HUES64 (cell line): ENCODE measurements around the gene POLR2H.

Source experiments
- H3K27ac ChIP-seq: 2 replicates; pipeline ENCODE4 v1.7.0; 2013; ENCODE audit warnings: low read depth, low read length, inconsistent platforms
- H3K27me3 ChIP-seq: 2 replicates; pipeline ENCODE4 v1.6.1; 2013; ENCODE audit warnings: mild to moderate bottlenecking, low read length; ENCODE audit not compliant: insufficient read depth
- H3K36me3 ChIP-seq: 2 replicates; pipeline ENCODE4 v1.6.1; 2013; ENCODE audit warnings: mild to moderate bottlenecking, low read length; ENCODE audit not compliant: insufficient read depth
- H3K4me1 ChIP-seq: 2 replicates; pipeline ENCODE4 v1.6.1; 2013; ENCODE audit warnings: mild to moderate bottlenecking, low read length, moderate library complexity; ENCODE audit not compliant: insufficient read depth
- H3K4me3 ChIP-seq: 2 replicates; pipeline ENCODE4 v1.5.1; 2013; ENCODE audit warnings: mild to moderate bottlenecking, low read length, moderate library complexity
- H3K9ac ChIP-seq: 2 replicates; pipeline ENCODE4 v1.6.1; 2013; ENCODE audit warnings: mild to moderate bottlenecking, low read depth, low read length
- H3K9me3 ChIP-seq: 2 replicates; pipeline ENCODE4 v1.6.1; 2013; ENCODE audit warnings: low read depth, low read length; ENCODE audit not compliant: insufficient read depth
- WGBS: fragments of 150-250, 120-280 bp; methylation state at CpG from one replicate; pipeline ENCODE4 v1.1.7; 2013; ENCODE audit warnings: missing lambda C conversion rate; 5-methylcytosine and 5-hydroxymethylcytosine counted together

Gene POLR2H

GRCh38 chr3:184389384-184389783 lies 27.9 kb downstream of the POLR2H start:
- Histone ChIP-seq H3K36me3 (no peaks in the 10 kb centered on the region), H3K4me1 (no peaks in the 10 kb centered on the region), H3K9ac (no peak overlapping the region), H3K4me3 (no peak overlapping the region), H3K27ac (no peak overlapping the region), H3K27me3 (peaks cover under 1% of the 10 kb centered on the region; the same call in 1 of the 2 replicates), H3K9me3 (no peaks in the 10 kb centered on the region)
- 62% methylated on average over 4 of the region's 5 CpGs for WGBS

GRCh38 chr3:184389935-184390528 lies 28.5 kb downstream of the POLR2H start:
- Histone ChIP-seq H3K9ac (no peak overlapping the region), H3K4me1 (no peaks in the 10 kb centered on the region), H3K4me3 (no peak overlapping the region), H3K27ac (no peak overlapping the region), H3K36me3 (no peaks in the 10 kb centered on the region), H3K27me3 (no peaks in the 10 kb centered on the region; the same call in 1 of the 2 replicates), H3K9me3 (no peaks in the 10 kb centered on the region)
- 86% methylated on average over 4 of the region's 5 CpGs for WGBS

GRCh38 chr3:184391266-184391665 lies 29.8 kb downstream of the POLR2H start:
- Histone ChIP-seq H3K36me3 (no peaks in the 10 kb centered on the region), H3K27ac (no peak overlapping the region), H3K9ac (no peak overlapping the region), H3K4me3 (no peak overlapping the region), H3K4me1 (no peaks in the 10 kb centered on the region), H3K9me3 (no peaks in the 10 kb centered on the region), H3K27me3 (no peaks in the 10 kb centered on the region; the same call in 1 of the 2 replicates)
- WGBS = 88% methylated on average over 3 of the region's 3 CpGs

GRCh38 chr3:184395320-184395660 lies 33.8 kb downstream of the POLR2H start:
- Histone ChIP-seq H3K4me3 (no peak overlapping the region), H3K27ac (no peak overlapping the region), H3K36me3 (no peaks in the 10 kb centered on the region), H3K9ac (no peak overlapping the region), H3K27me3 (no peaks in the 10 kb centered on the region; the same call in 1 of the 2 replicates), H3K4me1 (0 out of 2 replicates have a peak, but pooled peaks cover 4% of the 10 kb centered on the region), H3K9me3 (no peaks in the 10 kb centered on the region)
- WGBS = 94% methylated on average over 4 of the region's 5 CpGs

- Histone ChIP-seq H3K4me3 (0 out of 2 replicates have a peak overlapping the region, but pooled peaks have one; percentile 25), H3K9ac (no peak overlapping the region), H3K4me1 (0 out of 2 replicates have a peak, but pooled peaks cover 4% of the 10 kb centered on the region), H3K9me3 (no peaks in the 10 kb centered on the region), H3K27me3 (no peaks in the 10 kb centered on the region; the same call in 1 of the 2 replicates), H3K36me3 (no peaks in the 10 kb centered on the region), H3K27ac (no peak overlapping the region)
- 12% methylated on average over 8 of the region's 9 CpGs for WGBS
Measured at GRCh38 chr3:184399410-184399809, 37.9 kb downstream of the POLR2H start.

- no peak overlapping the region for H3K9ac ChIP-seq
- WGBS = 85% methylated on average over 19 of the region's 20 CpGs
- H3K4me3 ChIP-seq = no peak overlapping the region
Measured at GRCh38 chr3:184405075-184406030, 43.8 kb downstream of the POLR2H start.

GRCh38 chr3:184409331-184409926 lies 47.9 kb downstream of the POLR2H start:
- Histone ChIP-seq H3K27me3 (no peaks in the 10 kb centered on the region), H3K4me3 (no peak overlapping the region), H3K9ac (no peak overlapping the region), H3K36me3 (no peaks in the 10 kb centered on the region), H3K27ac (no peak overlapping the region), H3K9me3 (no peaks in the 10 kb centered on the region), H3K4me1 (no peaks in the 10 kb centered on the region)
- WGBS = 95% methylated on average over 8 of the region's 8 CpGs

More at GRCh38 chr3:184405075-184406030, 43.8 kb downstream of the POLR2H start:
- Histone ChIP-seq H3K36me3 (no peaks in the 10 kb centered on the region), H3K27ac (no peak overlapping the region), H3K27me3 (no peaks in the 10 kb centered on the region), H3K4me1 (no peaks in the 10 kb centered on the region), H3K9me3 (no peaks in the 10 kb centered on the region)

GRCh38 chr3:184409946-184410500 lies 48.5 kb downstream of the POLR2H start:
- no peaks in the 10 kb centered on the region for H3K9me3 ChIP-seq
- H3K36me3 ChIP-seq = no peaks in the 10 kb centered on the region
- H3K9ac ChIP-seq = no peak overlapping the region
- H3K4me1 ChIP-seq = peaks cover 2% of the 10 kb centered on the region; the same call in 1 of the 2 replicates
- H3K27me3 ChIP-seq = no peaks in the 10 kb centered on the region
- WGBS = 90% methylated on average over 12 of the region's 12 CpGs
- no peak overlapping the region for H3K27ac ChIP-seq
- no peak overlapping the region for H3K4me3 ChIP-seq

- Histone ChIP-seq H3K27me3 (no peaks in the 10 kb centered on the region), H3K4me1 (peaks cover 10% of the 10 kb centered on the region; the same call in 1 of the 2 replicates), H3K36me3 (no peaks in the 10 kb centered on the region), H3K4me3 (no peak overlapping the region), H3K9me3 (no peaks in the 10 kb centered on the region), H3K9ac (no peak overlapping the region), H3K27ac (no peak overlapping the region)
- 84% methylated on average over 16 of the region's 16 CpGs for WGBS
Measured at GRCh38 chr3:184414418-184415202, 53.1 kb downstream of the POLR2H start.

- Histone ChIP-seq H3K27ac (no peak overlapping the region), H3K4me3 (no peak overlapping the region), H3K9me3 (no peaks in the 10 kb centered on the region), H3K4me1 (peaks cover 10% of the 10 kb centered on the region; the same call in 1 of the 2 replicates), H3K36me3 (no peaks in the 10 kb centered on the region), H3K27me3 (no peaks in the 10 kb centered on the region), H3K9ac (no peak overlapping the region)
- WGBS = 37% methylated on average over 4 of the region's 4 CpGs
Measured at GRCh38 chr3:184415203-184415490, 53.6 kb downstream of the POLR2H start.
